GM21717 (cell line): ENCODE data around the gene TMEM271.

ENCODE experiments used
- ATAC-seq: cut with Tn5 transposase; IDR thresholded peaks from one replicate; pipeline ENCODE4 v1.9.1; 2021; ENCODE audit warnings: mild to moderate bottlenecking, moderate library complexity; ENCODE audit not compliant: unreplicated experiment

TMEM271 gene, protein sequence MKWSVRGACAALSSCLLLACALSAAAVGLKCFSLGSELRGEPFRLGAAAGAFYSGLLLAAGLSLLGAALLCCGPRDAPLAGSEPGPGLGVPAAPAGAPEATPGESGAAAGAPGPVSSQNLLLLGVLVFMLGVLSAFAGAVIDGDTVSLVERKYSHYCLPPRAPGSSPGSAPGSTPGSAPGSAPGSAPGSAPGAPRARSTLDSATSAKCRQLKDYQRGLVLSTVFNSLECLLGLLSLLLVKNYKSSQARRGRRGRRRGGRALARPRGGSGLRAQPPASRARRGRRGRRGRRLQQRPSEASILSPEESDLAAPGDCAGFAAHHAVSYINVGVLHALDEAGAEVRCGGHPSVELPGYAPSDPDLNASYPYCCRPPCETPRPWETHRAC

DNA sequence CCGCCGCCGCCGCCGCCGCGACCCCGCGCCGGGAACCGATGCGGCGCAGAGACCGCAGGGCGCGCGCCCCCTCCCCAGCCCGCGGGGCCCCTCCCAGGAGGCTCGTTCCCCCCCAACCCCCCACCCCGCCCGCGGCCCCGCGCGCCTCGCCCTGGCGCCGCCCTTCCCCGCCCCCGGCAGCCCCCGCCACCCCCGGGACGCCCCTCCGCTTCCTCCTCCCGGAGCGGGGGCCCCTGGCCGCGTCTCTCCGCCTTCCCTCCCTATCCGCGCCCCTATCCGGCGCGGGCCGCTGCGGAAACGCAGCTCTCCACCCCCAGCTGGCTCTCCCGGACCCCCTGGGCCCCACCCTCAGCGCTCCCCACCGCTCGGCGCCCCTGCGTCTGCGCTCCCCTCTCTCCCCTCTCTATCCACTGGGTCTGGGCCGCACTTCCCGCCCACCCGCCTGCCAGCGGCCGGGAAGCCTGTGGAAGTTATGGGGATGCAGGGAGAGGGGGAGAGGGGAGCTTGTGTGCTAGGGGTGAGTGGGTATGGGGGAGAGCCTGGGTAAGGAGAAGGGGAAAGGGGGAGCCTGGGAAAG, at the start of gene TMEM271:
TSS of gene TMEM271 (minus strand) at position 51 of the 577 bp plus-strand sequence. CDS start 233 bp downstream, outside the sequence.
- no peak for ATAC-seq

DNA sequence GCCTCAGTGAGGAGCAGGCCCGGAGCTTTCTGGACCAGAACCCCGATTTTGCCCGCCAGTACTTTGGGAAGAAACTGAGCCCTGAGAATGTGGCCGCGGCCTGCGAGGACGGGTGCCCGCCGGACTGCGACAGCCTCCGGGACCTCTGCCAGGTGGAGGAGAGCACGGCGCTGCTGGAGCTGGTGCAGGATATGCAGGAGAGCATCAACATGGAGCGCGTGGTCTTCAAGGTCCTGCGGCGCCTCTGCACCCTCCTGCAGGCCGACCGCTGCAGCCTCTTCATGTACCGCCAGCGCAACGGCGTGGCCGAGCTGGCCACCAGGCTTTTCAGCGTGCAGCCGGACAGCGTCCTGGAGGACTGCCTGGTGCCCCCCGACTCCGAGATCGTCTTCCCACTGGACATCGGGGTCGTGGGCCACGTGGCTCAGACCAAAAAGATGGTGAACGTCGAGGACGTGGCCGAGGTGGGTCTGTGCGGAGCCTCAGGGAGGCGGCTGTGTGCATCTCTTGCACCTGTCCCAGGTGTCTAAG, 49.6 kb upstream of the TMEM271 start:
- ATAC-seq: no peak

DNA sequence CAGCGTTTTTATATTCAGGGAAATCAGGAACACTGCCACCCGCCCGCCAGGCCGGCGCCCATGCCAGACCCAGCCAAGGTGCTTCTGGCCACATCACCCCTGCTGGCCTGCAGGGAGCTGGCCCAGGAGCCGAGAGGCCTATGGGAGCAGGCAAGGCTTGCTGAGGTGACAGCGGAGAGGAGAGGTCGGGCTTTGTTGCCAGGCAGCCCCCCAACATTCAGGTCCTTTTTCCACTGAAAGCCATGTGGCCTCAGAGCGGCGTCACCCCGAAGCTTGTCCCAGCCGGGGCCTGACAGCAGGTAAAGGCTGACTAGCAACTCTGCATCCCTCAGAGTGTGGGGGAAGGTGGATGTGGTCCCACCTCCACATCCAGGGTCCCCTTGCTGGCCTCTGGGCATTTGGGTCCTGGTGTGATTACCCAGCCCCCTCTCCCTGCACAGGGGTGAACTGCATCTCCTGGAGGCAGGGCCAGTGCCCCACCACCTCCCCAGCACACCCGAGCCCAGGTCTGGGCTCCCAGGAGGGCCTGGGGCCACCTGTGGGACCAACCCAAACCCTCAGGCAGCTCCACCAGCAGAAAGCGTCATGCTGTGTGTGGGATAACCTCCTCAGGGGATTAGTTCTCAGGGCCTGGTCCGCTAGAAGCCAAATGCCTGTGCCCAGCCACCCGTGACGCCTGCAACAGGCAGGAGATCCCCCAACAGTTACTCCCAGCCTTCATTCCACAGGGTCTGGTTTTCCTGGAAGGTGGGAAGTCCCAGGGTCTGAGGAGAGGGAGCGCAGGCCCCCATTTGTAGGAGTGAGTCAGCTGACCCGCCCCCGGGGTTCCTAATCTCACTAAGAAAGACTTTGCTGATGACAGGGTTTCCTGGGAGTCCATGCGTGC, 48.9 kb upstream of the TMEM271 start, which contains the start of gene PDE6B:
TSS of gene PDE6B (plus strand) at position 869 of the 886 bp plus-strand sequence. CDS start 54 bp downstream, outside the sequence.
- no peak for ATAC-seq

DNA sequence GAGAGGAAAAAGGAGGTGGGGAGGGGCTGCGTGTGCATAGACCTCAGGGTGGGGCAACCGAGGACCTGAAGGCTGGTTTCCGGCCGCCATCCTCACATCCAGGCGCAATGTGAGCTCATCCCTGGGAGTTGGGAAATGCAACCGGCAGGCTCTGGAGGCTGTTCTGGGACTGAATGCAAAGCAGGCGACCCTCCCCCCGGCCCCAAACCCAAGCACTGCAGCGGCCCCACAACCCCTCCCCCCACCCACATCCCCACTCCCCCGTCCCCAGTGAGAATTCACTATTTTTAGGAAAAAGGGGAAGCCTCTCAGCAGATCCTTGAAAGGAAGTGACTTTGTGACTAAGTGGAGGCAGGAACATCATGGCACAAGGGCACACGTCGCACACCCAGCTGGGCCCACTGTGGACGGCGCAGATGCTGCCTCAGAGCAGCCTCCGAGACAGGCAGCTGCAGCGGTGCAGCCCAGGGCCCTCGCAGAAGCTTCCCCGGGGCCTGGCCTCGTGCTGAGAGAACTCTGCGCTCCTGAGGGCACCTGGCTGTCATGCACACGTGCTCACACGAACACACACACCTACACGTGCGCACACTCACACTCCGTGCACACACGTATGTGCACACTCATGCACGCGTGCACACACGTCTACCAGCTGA, 47.9 kb upstream of the TMEM271 start:
- no peak for ATAC-seq

DNA sequence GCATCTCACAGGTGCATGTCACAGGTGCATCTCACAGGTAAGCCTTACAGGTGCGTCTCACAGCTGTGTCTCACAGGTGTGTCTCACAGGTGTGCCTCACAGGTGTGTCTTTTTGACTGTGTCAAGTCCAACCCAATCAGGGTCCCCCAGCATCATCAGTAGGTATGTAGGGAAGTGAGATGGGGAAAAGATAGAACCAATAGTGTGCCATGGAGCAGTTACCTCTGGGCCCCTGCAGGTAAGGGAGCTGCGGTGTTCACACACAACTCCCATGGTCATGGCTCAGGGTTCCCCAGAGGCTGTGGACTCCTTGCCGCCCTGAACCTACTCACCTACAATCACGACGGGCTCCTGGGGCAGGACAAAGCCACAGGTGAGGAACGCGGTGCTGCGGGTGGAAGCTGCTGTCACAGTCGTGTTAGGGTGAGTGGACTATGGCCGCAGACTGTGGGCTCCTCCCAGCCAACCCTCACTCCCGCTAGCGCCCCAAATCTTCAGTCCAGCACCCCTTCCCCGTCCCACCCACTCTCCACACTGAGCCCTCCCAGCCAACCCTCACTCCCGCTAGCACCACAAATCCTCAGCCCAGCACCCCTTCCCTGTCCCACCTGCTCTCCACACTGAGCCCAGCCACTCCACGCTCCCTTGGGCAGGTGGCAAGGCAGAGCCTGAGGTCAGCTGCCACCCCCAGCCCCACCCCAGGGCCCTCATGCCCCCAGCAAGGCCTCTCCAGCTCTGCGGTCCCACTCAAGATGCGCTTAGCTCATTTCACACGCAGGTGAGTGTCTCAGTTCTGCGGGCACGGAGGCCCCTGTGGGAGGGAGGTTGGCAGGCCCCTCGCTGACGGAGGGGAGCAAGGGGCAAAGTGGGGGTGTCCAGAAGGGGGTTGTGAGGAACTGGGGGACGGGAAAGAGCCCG, 47.2 kb upstream of the TMEM271 start:
- ATAC-seq: no peak

DNA sequence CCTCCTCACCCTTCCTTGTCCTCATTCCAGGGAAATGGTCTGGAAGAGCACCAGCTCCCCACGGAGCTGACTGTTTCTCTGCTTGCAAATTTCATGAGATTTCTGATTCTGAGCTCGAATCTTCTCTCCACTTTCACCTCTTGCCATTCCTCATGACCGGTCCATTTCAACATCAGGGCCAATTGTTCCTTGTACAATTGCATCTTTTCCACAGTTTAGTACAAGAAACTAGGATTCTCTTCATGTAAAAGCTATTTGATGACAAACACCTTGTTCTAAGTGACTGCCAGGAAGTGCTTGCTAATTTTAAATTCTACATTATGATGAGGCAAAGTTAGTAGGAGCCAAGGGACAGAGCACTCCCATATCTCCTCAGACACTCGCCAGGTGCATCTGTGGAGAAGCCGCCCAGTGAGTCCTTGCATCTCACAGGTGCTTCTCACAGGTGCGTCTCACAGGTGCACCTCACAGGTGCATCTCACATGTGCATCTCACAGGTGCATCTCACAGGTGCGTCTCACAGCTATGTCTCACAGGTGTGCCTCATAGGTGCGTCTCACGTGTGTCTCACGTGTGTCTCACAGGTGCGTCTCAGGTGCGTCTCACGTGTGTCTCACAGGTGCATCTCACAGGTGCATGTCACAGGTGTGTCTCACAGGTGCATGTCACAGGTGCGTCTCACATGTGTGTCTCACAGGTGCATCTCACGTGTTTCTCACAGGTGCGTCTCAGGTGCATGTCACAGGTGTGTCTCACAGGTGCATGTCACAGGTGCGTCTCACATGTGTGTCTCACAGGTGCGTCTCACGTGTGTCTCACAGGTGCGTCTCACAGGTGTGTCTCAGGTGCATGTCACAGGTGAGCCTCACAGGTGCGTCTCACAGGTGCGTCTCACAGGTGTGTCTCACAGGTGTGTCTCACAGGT, 46.2 kb upstream of the TMEM271 start:
- no peak for ATAC-seq

DNA sequence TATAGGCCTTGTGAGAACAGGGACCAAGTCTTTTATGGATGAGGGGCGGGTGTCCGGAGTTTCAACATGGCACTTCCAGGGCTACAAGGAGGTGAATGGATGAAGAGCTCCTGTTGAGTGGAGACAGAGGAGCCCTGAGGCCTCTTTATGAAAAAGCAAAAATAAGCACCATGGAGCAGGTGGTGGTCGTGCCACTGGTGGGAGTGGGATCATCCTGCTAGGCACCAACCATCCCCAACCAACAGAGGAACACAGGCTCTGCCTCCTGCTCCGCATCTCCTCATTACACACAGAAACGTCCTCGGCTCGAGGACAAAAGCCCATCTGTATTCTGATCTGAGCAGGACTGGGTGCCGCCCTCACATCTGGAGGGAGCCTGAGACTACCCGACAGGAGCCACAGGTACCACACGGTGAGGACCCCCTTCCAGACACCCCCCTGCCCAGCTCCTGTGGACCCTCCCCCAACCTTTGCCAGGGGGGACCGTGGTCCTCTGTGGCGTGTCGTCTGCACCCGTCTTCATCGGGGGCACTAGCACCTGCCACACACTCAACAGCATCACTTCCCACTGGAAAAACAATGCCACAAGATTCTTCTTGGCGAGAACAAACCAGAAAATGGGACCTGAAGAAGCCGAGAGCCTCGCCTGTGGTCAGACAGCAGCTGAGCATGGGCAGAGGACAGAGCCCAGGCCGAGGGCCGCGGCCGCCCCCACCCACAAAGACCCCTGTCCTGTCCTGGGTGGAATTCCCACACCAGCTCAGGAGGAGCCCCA, 45.4 kb upstream of the TMEM271 start:
- ATAC-seq: no peak

DNA sequence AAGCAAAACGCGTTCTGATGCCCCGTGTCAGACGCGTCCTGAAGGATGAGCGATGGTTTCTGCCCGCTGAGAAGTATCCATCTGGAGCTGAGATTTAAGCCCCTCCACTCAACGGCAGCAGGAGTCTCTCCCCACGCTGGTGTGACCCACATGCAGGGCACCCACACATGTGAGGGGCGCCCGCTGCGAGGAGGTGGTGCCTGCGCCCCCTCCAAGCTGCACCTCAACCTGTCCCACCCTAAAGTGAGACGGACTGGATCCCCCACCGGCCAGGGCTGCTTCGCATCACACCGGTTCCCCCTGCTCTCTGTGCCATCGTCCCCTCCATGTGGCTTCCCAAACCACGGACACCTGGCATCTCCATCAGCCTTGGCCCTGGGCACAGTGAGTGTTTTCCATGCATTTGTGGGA, 44.8 kb upstream of the TMEM271 start:
- no peak for ATAC-seq

DNA sequence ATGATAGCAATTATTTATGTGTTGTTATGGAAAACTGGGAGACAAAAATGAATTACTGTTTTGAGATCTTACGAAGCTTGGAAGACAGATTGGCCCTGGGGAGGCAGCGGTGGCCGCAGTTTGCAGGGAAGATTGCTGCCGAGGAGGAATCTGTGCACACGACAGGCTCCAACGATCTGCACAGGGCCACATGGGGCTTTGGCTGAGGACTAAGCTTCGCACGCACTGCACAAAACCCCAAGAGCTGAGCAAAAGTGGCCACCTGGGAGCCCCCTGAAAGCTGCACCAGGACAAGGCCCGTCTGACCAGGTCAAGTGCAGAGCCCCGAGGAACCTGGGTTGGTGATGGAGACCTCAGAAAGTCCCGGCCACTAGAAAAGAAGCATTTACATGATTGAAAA, 44.1 kb upstream of the TMEM271 start:
- ATAC-seq: no peak

DNA sequence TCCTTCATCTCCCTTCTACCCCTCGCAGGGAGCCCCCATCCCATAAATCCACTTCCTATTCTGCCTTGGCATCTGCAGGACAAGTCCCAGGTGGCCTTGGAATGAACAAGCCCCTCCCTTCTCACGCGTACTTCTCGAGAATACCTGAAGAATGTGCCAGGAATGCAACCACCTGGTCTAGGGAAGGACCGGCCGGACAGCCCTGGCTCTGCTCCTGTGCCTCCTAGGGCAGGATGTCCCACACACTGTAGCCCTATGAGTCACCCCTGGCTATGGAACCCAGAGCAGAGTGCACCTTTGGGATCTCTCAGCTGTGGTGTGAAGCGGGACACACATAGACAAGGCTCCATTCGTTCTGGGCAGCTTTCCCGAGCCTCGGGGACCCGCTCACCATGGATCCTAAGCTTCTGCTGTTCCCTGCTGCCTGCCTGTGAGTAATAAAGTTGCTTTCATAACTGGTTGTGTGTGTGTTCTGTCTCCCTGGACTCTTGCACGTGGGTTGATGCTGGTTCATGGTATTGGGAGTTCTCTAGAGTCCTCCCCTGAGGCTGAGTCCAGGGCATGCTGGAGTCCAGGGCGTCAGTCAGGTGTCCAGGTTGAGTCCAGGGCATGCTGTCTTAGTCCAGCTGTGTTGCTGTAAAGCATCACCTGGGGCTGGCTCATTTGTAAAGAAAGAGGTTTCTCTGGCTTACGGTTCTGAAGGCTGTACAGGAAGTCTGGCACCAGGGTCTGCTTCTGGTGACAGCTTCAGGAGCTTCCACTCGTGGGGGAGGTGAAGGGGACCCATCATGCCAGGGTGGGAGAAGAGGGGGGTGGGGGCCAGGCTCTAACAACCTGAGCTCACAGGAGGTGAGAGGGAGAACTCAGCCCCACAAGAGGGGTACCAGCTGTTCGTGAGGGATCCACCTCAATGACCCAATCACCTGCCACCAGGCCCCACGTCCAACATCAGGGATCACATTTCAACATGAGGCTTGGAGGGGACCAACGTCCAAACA, 41.8 kb upstream of the TMEM271 start:
- no peak for ATAC-seq

DNA sequence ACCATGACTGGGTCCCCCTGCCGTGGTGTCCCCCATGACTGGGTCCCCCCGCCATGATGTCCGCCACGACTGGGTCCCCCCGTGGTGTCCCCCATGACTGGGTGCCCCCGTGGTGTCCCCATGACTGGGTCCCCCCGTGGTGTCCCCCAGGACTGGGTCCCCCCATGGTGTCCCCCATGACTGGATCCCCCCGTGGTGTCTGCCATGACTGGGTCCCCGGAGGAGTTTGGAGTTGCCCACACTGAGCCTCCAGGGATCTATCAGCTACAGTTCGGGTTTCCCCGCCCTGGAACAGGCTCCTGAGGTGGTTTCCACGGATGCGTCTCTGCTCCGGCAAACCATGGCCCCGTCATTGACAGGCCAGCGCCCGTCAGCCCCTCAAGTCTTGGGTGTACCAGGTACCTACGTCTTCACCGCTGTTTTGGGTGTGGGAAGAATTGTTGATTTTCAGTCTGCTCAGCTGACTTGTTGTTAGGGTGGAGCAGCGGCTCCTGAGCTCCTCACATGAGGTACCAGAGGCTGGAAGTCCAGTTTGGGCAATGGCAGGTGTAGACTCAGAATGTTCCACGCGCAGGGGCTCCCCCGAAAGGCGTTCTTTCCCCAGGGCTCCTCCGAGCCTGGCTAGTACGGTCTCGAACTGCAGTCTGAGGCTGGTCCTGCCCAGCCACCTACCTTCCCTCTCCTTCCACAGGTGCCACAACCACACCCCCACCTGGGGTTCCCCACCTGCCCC, 41.0 kb upstream of the TMEM271 start:
- no peak for ATAC-seq

DNA sequence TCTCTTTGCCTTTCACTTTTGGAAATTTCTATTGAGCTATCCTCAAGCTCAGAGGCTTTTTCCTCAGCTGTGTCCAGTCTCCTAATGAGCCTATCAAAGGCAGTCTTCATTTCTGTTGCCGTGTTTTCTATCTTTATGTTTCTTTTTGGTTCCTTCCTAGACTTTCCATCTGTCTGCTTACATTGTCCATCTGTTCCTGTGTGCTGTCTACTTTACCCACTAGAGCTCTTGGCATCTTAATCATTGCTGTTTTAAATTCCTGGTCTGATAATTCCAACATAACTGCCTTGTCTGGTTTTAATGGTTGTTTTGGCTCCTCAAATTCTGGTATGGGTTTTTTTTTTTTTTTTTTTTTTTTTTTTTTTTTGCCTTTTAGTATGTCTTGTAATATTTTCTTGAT, 40.0 kb upstream of the TMEM271 start:
- ATAC-seq: no peak

DNA sequence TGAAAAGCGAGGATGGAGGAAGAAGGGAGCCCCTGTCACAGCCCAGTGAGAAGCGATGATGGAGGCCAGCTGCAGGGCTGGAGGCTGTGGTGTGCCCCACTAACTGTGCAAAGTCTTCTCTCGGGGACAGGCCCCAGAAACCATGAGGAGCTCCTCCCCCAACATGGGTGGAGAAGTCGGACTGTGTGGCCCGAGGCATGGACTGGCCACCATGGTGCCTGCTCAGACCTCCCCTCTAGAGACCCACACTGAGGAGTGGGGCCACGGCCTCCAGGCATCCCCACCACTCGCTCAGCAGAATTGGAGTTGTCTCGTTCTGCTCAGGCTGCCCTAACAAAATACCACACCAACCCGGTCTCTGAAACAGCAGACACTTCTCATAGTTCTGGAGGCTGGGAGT, 37.0 kb upstream of the TMEM271 start:
- ATAC-seq: no peak

DNA sequence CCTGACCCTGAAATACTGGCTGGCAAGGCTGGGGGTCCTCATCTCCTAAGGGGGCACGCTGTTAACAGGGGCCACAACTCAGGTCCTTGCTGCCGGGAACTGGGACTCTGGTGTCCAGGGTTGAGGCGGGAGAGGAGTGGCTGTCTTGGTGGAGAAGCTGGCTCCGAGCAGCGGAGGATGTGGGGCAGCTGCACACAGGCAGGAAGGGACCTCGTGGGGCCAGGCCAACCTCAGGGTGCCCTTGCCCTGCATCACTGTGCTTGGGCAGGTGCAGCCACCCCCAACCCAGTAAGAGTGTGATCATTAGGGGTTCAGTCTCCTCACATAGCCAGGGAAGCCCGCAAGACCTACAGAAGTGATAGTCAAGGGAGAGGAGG, 36.6 kb upstream of the TMEM271 start:
- ATAC-seq: no peak

DNA sequence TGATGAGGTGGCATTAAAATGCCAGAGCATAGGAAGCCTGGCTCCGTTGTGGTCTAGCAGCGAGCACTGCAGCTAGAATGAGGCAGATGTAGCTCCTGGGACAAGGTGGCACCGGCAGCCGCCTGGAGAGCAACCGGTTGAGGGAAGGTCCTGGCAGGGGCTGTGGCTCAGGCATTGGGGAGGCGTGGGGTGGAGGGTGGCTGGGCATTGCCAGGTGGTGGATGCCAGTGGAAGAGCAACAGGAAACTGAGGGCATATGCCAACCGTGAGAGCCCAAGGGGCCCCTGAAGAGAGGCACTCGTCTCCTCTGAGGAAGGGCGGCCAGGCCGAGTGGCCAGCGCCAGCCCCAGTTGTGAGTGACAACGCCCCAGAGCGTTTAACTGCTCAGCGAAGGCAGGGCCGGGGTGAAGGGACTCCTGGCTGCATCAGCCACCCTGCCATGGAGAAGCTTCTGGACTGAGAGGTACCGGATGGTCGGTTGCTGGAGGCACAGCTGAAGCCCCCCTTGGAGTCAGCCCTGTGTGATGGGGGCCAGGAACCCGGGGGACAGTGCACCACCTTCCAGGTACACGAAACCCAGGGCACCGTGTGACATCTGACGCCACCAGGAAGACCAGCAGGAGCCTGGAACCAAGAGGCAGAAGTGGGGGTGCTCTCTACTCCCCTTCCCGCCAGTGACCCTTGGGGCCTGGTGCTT, 36.1 kb upstream of the TMEM271 start:
- no peak for ATAC-seq
